Muscle layer of duodenum (tissue), 2 donors: ENCODE data around the gene NUB1.

ENCODE experiments used
- H3K27ac ChIP-seq: one replicate; pipeline ENCODE4 v1.7.0; 2013; ENCODE audit warnings: mild to moderate bottlenecking, low read length
- H3K27me3 ChIP-seq: one replicate; pipeline ENCODE4 v1.7.0; 2013; ENCODE audit warnings: low read depth, mild to moderate bottlenecking, control low read depth, low read length
- H3K36me3 ChIP-seq, 2 donors: one replicate each; pipeline ENCODE4 v1.7.0; 2013; ENCODE audit warnings: low read length in 2 of 2, control low read depth in 1 of 2, mild to moderate bottlenecking in 1 of 2; ENCODE audit not compliant: insufficient read depth in 2 of 2, control insufficient read depth in 1 of 2
- H3K4me1 ChIP-seq, 2 donors: one replicate each; pipeline ENCODE4 v1.7.0; 2013; ENCODE audit warnings: low read length in 2 of 2, mild to moderate bottlenecking in 2 of 2, control low read depth in 1 of 2, moderate library complexity in 1 of 2; ENCODE audit not compliant: insufficient read depth in 2 of 2, control insufficient read depth in 1 of 2
- H3K4me3 ChIP-seq, 2 donors: one replicate each; pipeline ENCODE4 v1.7.0; 2013; ENCODE audit warnings: low read length in 2 of 2, low read depth in 1 of 2, mild to moderate bottlenecking in 1 of 2
- H3K9me3 ChIP-seq, 2 donors: one replicate each; pipeline ENCODE4 v1.7.0; 2013; ENCODE audit warnings: low read length in 2 of 2, control low read depth in 1 of 2, mild to moderate bottlenecking in 1 of 2; ENCODE audit not compliant: control insufficient read depth in 1 of 2
- donor health status: healthy.

NUB1 gene

GRCh38 chr7:151315038-151315655 lies 26.5 kb upstream of the NUB1 start:
- Histone ChIP-seq H3K9me3 (peaks cover 0 to 10% of the 10 kb centered on the region in 2 donors), H3K36me3 (no peaks in the 10 kb centered on the region), H3K4me1 (peaks cover 0 to 3% of the 10 kb centered on the region in 2 donors), H3K27ac (no peak overlapping the region), H3K4me3 (no peak overlapping the region), H3K27me3 (no peaks in the 10 kb centered on the region)

GRCh38 chr7:151316896-151317295 lies 24.7 kb upstream of the NUB1 start:
- Histone ChIP-seq H3K36me3 (no peaks in the 10 kb centered on the region), H3K27ac (no peak overlapping the region), H3K27me3 (no peaks in the 10 kb centered on the region), H3K4me1 (peaks cover 0 to 3% of the 10 kb centered on the region in 2 donors), H3K4me3 (no peak overlapping the region), H3K9me3 (peaks cover 0 to 5% of the 10 kb centered on the region in 2 donors)

- peaks cover 0 to 3% of the 10 kb centered on the region in 2 donors for H3K4me1 ChIP-seq
- H3K4me3 ChIP-seq = no peak overlapping the region
- H3K27me3 ChIP-seq = no peaks in the 10 kb centered on the region
- H3K27ac ChIP-seq = no peak overlapping the region
- peaks cover 0 to 5% of the 10 kb centered on the region in 2 donors for H3K9me3 ChIP-seq
- no peaks in the 10 kb centered on the region for H3K36me3 ChIP-seq
These were observed 23.7 kb upstream of the NUB1 start for GRCh38 chr7:151317936-151318335.

GRCh38 chr7:151319189-151319588 lies 22.4 kb upstream of the NUB1 start:
- Histone ChIP-seq H3K27ac (no peak overlapping the region), H3K27me3 (no peaks in the 10 kb centered on the region), H3K4me3 (no peak overlapping the region), H3K4me1 (peaks cover 0 to 2% of the 10 kb centered on the region in 2 donors), H3K9me3 (peaks cover 0 to 5% of the 10 kb centered on the region in 2 donors), H3K36me3 (no peaks in the 10 kb centered on the region)

- Histone ChIP-seq H3K27ac (no peak overlapping the region), H3K36me3 (no peaks in the 10 kb centered on the region), H3K9me3 (peaks cover 0 to 5% of the 10 kb centered on the region in 2 donors), H3K27me3 (no peaks in the 10 kb centered on the region), H3K4me1 (no peaks in the 10 kb centered on the region), H3K4me3 (no peak overlapping the region)
These were observed 21.3 kb upstream of the NUB1 start for GRCh38 chr7:151320263-151320845.

- Histone ChIP-seq H3K27me3 (no peaks in the 10 kb centered on the region), H3K4me1 (no peaks in the 10 kb centered on the region), H3K36me3 (no peaks in the 10 kb centered on the region), H3K27ac (no peak overlapping the region), H3K4me3 (no peak overlapping the region), H3K9me3 (peaks cover 0 to 5% of the 10 kb centered on the region in 2 donors)
These were observed 20.3 kb upstream of the NUB1 start for GRCh38 chr7:151321341-151321740.

- Histone ChIP-seq H3K4me3 (no peak overlapping the region), H3K9me3 (peaks cover 0 to 5% of the 10 kb centered on the region in 2 donors), H3K27ac (no peak overlapping the region), H3K4me1 (peaks cover 0 to 1% of the 10 kb centered on the region in 2 donors), H3K36me3 (no peaks in the 10 kb centered on the region), H3K27me3 (no peaks in the 10 kb centered on the region)
These were observed 18.7 kb upstream of the NUB1 start for GRCh38 chr7:151322906-151323305.

- Histone ChIP-seq H3K27me3 (no peaks in the 10 kb centered on the region), H3K4me1 (peaks cover 0 to 4% of the 10 kb centered on the region in 2 donors), H3K9me3 (no peaks in the 10 kb centered on the region), H3K27ac (no peak overlapping the region), H3K4me3 (no peak overlapping the region), H3K36me3 (no peaks in the 10 kb centered on the region)
These were observed 14.6 kb upstream of the NUB1 start for GRCh38 chr7:151327022-151327421.

GRCh38 chr7:151327659-151328058 lies 14.0 kb upstream of the NUB1 start:
- Histone ChIP-seq H3K4me1 (peaks cover 0 to 4% of the 10 kb centered on the region in 2 donors), H3K27me3 (no peaks in the 10 kb centered on the region), H3K27ac (no peak overlapping the region), H3K4me3 (no peak overlapping the region), H3K9me3 (no peaks in the 10 kb centered on the region), H3K36me3 (no peaks in the 10 kb centered on the region)

- Histone ChIP-seq H3K36me3 (no peaks in the 10 kb centered on the region), H3K9me3 (no peaks in the 10 kb centered on the region), H3K27me3 (no peaks in the 10 kb centered on the region), H3K27ac (no peak overlapping the region), H3K4me1 (peaks cover 0 to 4% of the 10 kb centered on the region in 2 donors), H3K4me3 (no peak overlapping the region)
These were observed 11.4 kb upstream of the NUB1 start for GRCh38 chr7:151330181-151330580.

- H3K27me3 ChIP-seq = no peaks in the 10 kb centered on the region
- H3K4me3 ChIP-seq = no peak overlapping the region
- no peaks in the 10 kb centered on the region for H3K36me3 ChIP-seq
- no peak overlapping the region for H3K27ac ChIP-seq
- H3K4me1 ChIP-seq = peaks cover 0 to 4% of the 10 kb centered on the region in 2 donors
- H3K9me3 ChIP-seq = no peaks in the 10 kb centered on the region
These were observed 11.0 kb upstream of the NUB1 start for GRCh38 chr7:151330661-151331060.

GRCh38 chr7:151334628-151335027 lies 7.0 kb upstream of the NUB1 start:
- Histone ChIP-seq H3K4me1 (no peaks in the 10 kb centered on the region), H3K9me3 (no peaks in the 10 kb centered on the region)

More at GRCh38 chr7:151334628-151335027, 7.0 kb upstream of the NUB1 start:
- Histone ChIP-seq H3K4me3 (no peak overlapping the region), H3K27me3 (no peaks in the 10 kb centered on the region), H3K27ac (no peak overlapping the region), H3K36me3 (no peaks in the 10 kb centered on the region)
